K562 (cell line): ENCODE measurements around the gene TMEM203. TPM values are rescaled to one million over a fixed set of nuclear protein-coding genes. Genes with fewer than 3 reads are reported as not detected.

Source experiments
- ATAC-seq: fragments of 200-7000 bp; cut with Tn5 transposase; 3 replicates; pipeline ENCODE4 v1.9.1; 2020; ENCODE audit warnings: moderate library complexity
- BruUV-seq: library from RNA; stranded (reverse); fragments of 400-500 nt; replicated peaks from 2 replicates; lab custom pipeline; 2021; lab: Mats Ljungman, UMichigan
- CTCF ChIA-PET: fragments of 300-600 bp; formaldehyde crosslinking; extraction: SDS; loops from one replicate; lab custom pipeline; 2021; ENCODE audit warnings: low intra/inter-chr PET ratio; lab: Yijun Ruan, JAX
- POLR2A ChIA-PET: fragments of 300-600, 350-650 bp; sonication (Branson Sonifier 250); formaldehyde crosslinking; extraction: SDS; loops from one replicate; lab custom pipeline; 2021; ENCODE audit warnings: antibody characterized with exemption, inconsistent platforms; lab: Yijun Ruan, JAX
- DNase-seq, 4 experiments: peaks; one replicate each; pipeline versions ENCODE4 v3.0.0 to v3.0.0-alpha.2; 2011 to 2018; ENCODE audit warnings: low spot score in 3 of 4, mixed read lengths in 3 of 4; ENCODE audit errors: extremely low read depth in 1 of 4
- FAIRE-seq: peaks from 2 replicates; lab custom pipeline; 2011; peaks lifted over from hg19 to GRCh38; lab: Jason Lieb, UNC
- H2AFZ ChIP-seq: 2 replicates; pipeline ENCODE4 v1.6.0; 2011; ENCODE audit warnings: low read depth, low read length, control low read depth, inconsistent platforms
- H3K27ac ChIP-seq: fragments of 200-600 bp; 3 replicates; pipeline ENCODE4 v1.8.0; 2011; ENCODE audit warnings: low read depth, mild to moderate bottlenecking, control low read depth, inconsistent platforms, low read length, moderate library complexity, mixed read lengths; ENCODE audit errors: extremely low read depth
- H3K27me3 ChIP-seq, 2 experiments: fragments of 300-600 bp in 1 of 2; 2 replicates in 1 of 2; 3 replicates in 1 of 2; pipeline versions ENCODE4 v1.6.0 to v1.8.0; 2011; ENCODE audit warnings: inconsistent platforms in 2 of 2, low read length in 2 of 2, mild to moderate bottlenecking in 1 of 2, mixed read lengths in 1 of 2, moderate library complexity in 1 of 2; ENCODE audit not compliant: control insufficient read depth in 2 of 2, insufficient read depth in 2 of 2
- H3K36me3 ChIP-seq: fragments of 300-600 bp; 3 replicates; pipeline ENCODE4 v1.8.0; 2011; ENCODE audit warnings: mild to moderate bottlenecking, low read length, inconsistent platforms; ENCODE audit not compliant: control insufficient read depth, insufficient read depth
- H3K4me1 ChIP-seq, 2 experiments: fragments of 200-600 bp in 1 of 2; replicated peaks in 1 of 2; 2 replicates in 1 of 2; 3 replicates in 1 of 2; pipeline versions ENCODE4 v1.5.1 to v1.8.0; 2011; ENCODE audit warnings: inconsistent platforms in 2 of 2, low read length in 2 of 2, mild to moderate bottlenecking in 1 of 2, mixed read lengths in 1 of 2, moderate library complexity in 1 of 2; ENCODE audit not compliant: control insufficient read depth in 2 of 2, insufficient read depth in 2 of 2
- H3K4me2 ChIP-seq: 2 replicates; pipeline ENCODE4 v1.6.1; 2011; ENCODE audit warnings: low read length, control low read depth, inconsistent platforms, mixed read lengths; ENCODE audit not compliant: insufficient read depth
- H3K4me3 ChIP-seq: fragments of 200-600 bp; sonication (generic), shearing (Covaris generic); 2 replicates; pipeline ENCODE4 v1.5.1; 2016; ENCODE audit warnings: control low read depth, inconsistent platforms
- H3K79me2 ChIP-seq: fragments of 200-600 bp; 3 replicates; pipeline ENCODE4 v1.8.0; 2011; ENCODE audit warnings: low read length, inconsistent platforms; ENCODE audit not compliant: control insufficient read depth, insufficient read depth
- H3K9ac ChIP-seq, 2 experiments: 2 replicates each; pipeline versions ENCODE4 v1.6.0 to v1.6.1; 2011; ENCODE audit warnings: low read depth in 2 of 2, low read length in 2 of 2, control low read depth in 1 of 2, inconsistent platforms in 1 of 2, mild to moderate bottlenecking in 1 of 2, mixed read lengths in 1 of 2; ENCODE audit not compliant: insufficient read depth in 1 of 2
- H3K9me1 ChIP-seq: one replicate; pipeline ENCODE4 v1.6.0; 2011; ENCODE audit warnings: inconsistent platforms, mild to moderate bottlenecking, low read length, moderate library complexity; ENCODE audit not compliant: control insufficient read depth, insufficient read depth
- H3K9me3 ChIP-seq: replicated peaks from 2 replicates; pipeline ENCODE4 v1.5.1; 2011; ENCODE audit warnings: low read depth, low read length, inconsistent platforms; ENCODE audit not compliant: control insufficient read depth, insufficient read depth
- H4K20me1 ChIP-seq: replicated peaks from 2 replicates; pipeline ENCODE4 v1.6.1; 2011; ENCODE audit warnings: low read length, inconsistent platforms, mixed read lengths; ENCODE audit not compliant: control insufficient read depth, insufficient read depth
- ATF4 ChIP-seq: fragments of 450-650 bp; formaldehyde crosslinking; IDR thresholded peaks from 2 replicates; pipeline ENCODE4 v1.4.0; 2022; ENCODE audit warnings: mild to moderate bottlenecking, moderate library complexity
- HNRNPL ChIP-seq: fragments of 200-400 bp; formaldehyde crosslinking; IDR thresholded peaks from 2 replicates; pipeline ENCODE4 v1.6.1; 2017; ENCODE audit warnings: low read depth, mild to moderate bottlenecking, low read length
- NR0B1 ChIP-seq: fragments of 450-650 bp; IDR thresholded peaks from one replicate; pipeline ENCODE4 v1.6.1; 2018; ENCODE audit warnings: mild to moderate bottlenecking, moderate library complexity; ENCODE audit not compliant: partially characterized antibody
- NR2C1 ChIP-seq, 2 experiments: fragments of 450-650 bp; IDR thresholded peaks; 2 replicates each; pipeline ENCODE4 v1.6.1; 2017; ENCODE audit warnings: mild to moderate bottlenecking in 2 of 2, antibody characterized with exemption in 1 of 2, inconsistent platforms in 1 of 2, missing compliant biosample characterization in 1 of 2, missing genetic modification characterization in 1 of 2
- NR2C2 ChIP-seq, 2 experiments: fragments of 200-800 bp in 1 of 2; sonication (Bioruptor generic) in 1 of 2; sonication (generic) in 1 of 2; formaldehyde crosslinking in 1 of 2; IDR thresholded peaks; 2 replicates each; pipeline versions ENCODE4 v1.6.1 to v1.8.0; 2016 to 2022; ENCODE audit warnings: mild to moderate bottlenecking in 1 of 2, missing compliant biosample characterization in 1 of 2, missing genetic modification characterization in 1 of 2, missing genetic modification reagents in 1 of 2
- ZBTB33 ChIP-seq: sonication (generic); formaldehyde crosslinking; IDR thresholded peaks from 2 replicates; pipeline ENCODE4 v1.8.1; 2023; ENCODE audit warnings: mild to moderate bottlenecking, missing genetic modification reagents
- WGBS: fragments of 100-300 bp; shearing (Covaris generic); methylation state at CpG from one replicate; pipeline ENCODE4 v1.1.6; 2016; ENCODE audit warnings: low coverage, mixed read lengths; ENCODE audit not compliant: insufficient coverage; ENCODE audit errors: missing lambda C conversion rate; 5-methylcytosine and 5-hydroxymethylcytosine counted together
- in situ Hi-C: fragments of 300-500 bp; cut with MboI; formaldehyde crosslinking; loops from 4 replicates; pipeline ENCODE4 v1.15.0; 2018; ENCODE audit warnings: inconsistent platforms, mixed read lengths
- intact Hi-C: fragments of 100-400 bp; cut with micrococcal nuclease; formaldehyde crosslinking; loops from 2 replicates; pipeline ENCODE4 v1.14.2; 2022
- polyA plus RNA-seq, 8 experiments: library from polyadenylated mRNA; depleted of rRNA in 4 of 8; stranded (reverse) in 5 of 8; unstranded in 3 of 8; fragments of >200 nt; fragmentation: Nextera tagmentation in 2 of 8; fragmentation: Illumina TruSeq in 1 of 8; extraction: Ambion mirVana in 2 of 8; extraction: Trizol in 1 of 8; gene quantifications; 2 replicates each; pipeline versions ENCODE4 v1.2.1 to v1.2.3, GENCODE V29; 2011 to 2014; ENCODE audit warnings: inconsistent platforms in 1 of 8, missing spikeins in 1 of 8
- total RNA-seq, 7 experiments: library from RNA; depleted of rRNA in 6 of 7; stranded (reverse); fragments of >200 nt in 6 of 7; fragmentation: Illumina TruSeq in 2 of 7; extraction: Trizol in 2 of 7; gene quantifications; 2 replicates each; pipeline versions ENCODE4 v1.2.1 to v1.2.3, GENCODE V29; 2011 to 2021; ENCODE audit warnings: low replicate concordance in 1 of 7

Gene TMEM203
- total and polyA plus RNA-seq, 9 of the 15 experiments (the other 6 are each of a cell fraction or from before 2014, with no cell fraction given), result 8.8 to 59.5 (median 37.6) TPM

- CTCF ChIA-PET, result no interaction called here
- no TSS peak for BruUV-seq
- POLR2A ChIA-PET, result interaction anchor here (0.9 to 1.7 kb wide), 4 partner anchors 17 to 33 kb away, joined by 3 to 7 read pairs (median 4); partner anchors contain the start of genes ANAPC2 and SSNA1
- intact Hi-C loops, result no loop called here
- Histone ChIP-seq H3K9me1 (no peaks in the 10 kb centered on the region), H3K4me2 (no peak overlapping the region), H3K9me3 (no peaks in the 10 kb centered on the region), H3K9ac (peak overlapping the region in 1 of 2 experiments; percentile 33; a peak in 1 of 4 replicates), H4K20me1 (no peaks in the 10 kb centered on the region), H3K79me2 (peaks cover 18% of the 10 kb centered on the region; the same call in 2 of the 3 replicates), H3K27me3 (no peaks in the 10 kb centered on the region), H3K4me1 (peaks cover 34 to 95% of the 10 kb centered on the region in 2 experiments), H3K27ac (no peak overlapping the region), H3K36me3 (peaks cover 11% of the 10 kb centered on the region; the same call in 1 of the 3 replicates), H3K4me3 (peak overlapping the region; percentile 11; the same call in 1 of the 2 replicates), H2AFZ (no peak overlapping the region)
- 60% methylated on average over 1 of the region's 61 CpGs for WGBS
- no peak for ATAC-seq
- TF ChIP-seq NR2C2 (CRISPR knock-in tag; IDR thresholded peaks at IDR 0.05), result no peak
- TF ChIP-seq NR2C2 (tag; IDR thresholded peaks at IDR 0.05), result peak; percentile 35; the same call in 1 of the 2 replicates
- TF ChIP-seq HNRNPL, result peak; percentile 77; the same call in 1 of the 2 replicates
- TF ChIP-seq NR0B1, result no peak
- peak; percentile 32; the same call in 1 of the 2 replicates for TF ChIP-seq ZBTB33 (CRISPR knock-in tag)
- no peak for TF ChIP-seq ATF4 (CRISPR knock-in tag)
- TF ChIP-seq NR2C1 (IDR thresholded peaks at IDR 0.05), result peak; percentile 27; the same call in 1 of the 2 replicates
- peak; percentile 48; the same call in 1 of the 2 replicates for TF ChIP-seq NR2C1 (tag; IDR thresholded peaks at IDR 0.05)
- in situ Hi-C loops, result no loop called here
- peak in 1 of 4 experiments; percentile 23 for DNase-seq
- no peak for FAIRE-seq
Measured at GRCh38 chr9:137221506-137222111, 16.2 kb upstream of the TMEM203 start.
